ENCODE data around the gene NUDT3.

The NUDT3 gene

GRCh38 chr6:34318499-34319470, 73.7 kb downstream of the NUDT3 start:
- DNase-seq, result no peak

DNA sequence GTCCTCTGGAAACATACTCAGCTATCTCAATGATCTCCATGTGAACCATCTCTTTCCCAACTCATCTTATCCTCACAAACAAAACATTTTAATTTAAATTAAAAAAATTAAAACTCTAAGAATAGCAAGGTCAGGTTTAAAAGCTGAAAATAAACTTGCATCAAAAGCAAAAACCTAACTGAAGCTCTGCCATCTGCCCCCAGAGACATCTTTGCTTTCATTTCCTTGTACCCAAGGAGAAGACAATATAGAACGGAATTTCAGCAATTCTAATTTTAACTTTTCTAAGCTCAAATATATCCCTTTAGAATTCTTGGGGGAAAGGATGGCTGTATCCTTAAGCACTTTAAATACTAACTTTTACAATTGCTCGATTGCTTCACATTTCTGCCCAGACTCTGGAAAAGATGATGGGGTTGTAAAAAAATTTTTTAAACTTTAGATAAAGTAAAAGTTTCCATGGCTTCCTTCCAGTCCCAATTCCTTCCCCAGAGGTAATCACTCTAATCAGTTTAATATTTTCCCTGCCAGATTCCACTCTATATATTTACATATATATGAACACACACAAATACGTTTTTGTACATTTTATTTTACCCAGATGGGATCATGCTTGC, 74.5 kb downstream of the NUDT3 start:
- DNase-seq, result no peak

GRCh38 chr6:34317172-34317477, 75.3 kb downstream of the NUDT3 start:
- no peak for DNase-seq

- no peak for DNase-seq
These were observed 75.9 kb downstream of the NUDT3 start for GRCh38 chr6:34316431-34317171.

DNA sequence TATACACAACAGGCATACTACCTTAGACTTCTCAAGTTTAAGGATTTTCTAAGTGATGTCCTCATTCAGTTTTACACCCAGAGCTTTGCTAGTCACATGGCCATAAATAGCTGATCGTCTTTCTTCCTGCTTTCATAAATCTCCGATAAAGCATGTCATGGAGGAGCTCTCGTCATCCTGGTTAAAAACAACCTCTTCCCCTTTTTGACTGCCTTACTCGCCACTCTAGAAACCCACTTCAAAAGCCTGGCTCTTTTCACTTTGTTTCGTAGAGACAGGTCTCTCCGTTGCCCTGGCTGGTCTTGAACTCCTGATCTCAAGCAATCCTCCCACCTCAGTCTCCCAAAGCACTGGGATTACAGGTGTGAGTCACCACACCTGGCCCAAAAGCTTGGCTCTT, 76.7 kb downstream of the NUDT3 start:
- DNase-seq, result peak; percentile 15 to 32

DNA sequence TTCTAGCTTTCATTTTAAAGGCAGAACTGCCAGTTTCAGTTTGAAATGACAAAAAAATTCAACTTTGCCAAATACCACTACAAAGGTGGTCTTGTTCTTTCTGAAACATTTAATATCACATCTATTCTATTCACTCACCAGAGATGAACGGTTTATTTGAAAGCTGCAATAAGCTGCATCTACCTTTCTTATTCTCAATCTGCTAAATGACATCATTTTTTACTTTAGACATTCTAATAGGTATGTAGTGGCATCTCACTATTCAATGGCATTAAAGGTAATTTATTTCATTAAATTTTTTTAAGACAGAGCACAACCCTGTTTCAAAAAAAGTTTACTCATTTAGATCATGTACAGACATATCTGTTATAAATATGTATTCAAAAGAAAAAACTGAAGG, 77.2 kb downstream of the NUDT3 start:
- no peak for DNase-seq

- DNase-seq, result no peak
These were observed 80.2 kb downstream of the NUDT3 start for GRCh38 chr6:34312259-34312658.

- no peak for DNase-seq
These were observed 81.7 kb downstream of the NUDT3 start for GRCh38 chr6:34310817-34311216.

DNA sequence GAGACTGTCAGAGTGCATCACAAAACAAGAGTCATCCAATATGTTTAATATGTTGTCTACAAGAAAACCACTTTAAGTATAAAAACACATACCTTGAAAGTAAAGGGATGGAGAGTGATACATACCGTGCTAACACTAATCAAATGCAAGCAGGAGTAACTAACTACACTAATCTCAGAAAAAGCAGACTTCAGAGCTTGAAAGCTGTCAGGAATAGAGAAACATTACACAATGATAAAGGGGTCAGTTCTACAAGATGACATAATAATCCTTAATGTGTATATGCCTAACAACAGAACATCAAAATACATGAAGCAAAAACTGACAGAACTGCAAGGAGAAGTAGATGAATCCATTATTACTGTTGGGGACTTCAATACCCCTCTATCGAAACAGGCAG, 84.0 kb downstream of the NUDT3 start:
- no peak for DNase-seq

DNA sequence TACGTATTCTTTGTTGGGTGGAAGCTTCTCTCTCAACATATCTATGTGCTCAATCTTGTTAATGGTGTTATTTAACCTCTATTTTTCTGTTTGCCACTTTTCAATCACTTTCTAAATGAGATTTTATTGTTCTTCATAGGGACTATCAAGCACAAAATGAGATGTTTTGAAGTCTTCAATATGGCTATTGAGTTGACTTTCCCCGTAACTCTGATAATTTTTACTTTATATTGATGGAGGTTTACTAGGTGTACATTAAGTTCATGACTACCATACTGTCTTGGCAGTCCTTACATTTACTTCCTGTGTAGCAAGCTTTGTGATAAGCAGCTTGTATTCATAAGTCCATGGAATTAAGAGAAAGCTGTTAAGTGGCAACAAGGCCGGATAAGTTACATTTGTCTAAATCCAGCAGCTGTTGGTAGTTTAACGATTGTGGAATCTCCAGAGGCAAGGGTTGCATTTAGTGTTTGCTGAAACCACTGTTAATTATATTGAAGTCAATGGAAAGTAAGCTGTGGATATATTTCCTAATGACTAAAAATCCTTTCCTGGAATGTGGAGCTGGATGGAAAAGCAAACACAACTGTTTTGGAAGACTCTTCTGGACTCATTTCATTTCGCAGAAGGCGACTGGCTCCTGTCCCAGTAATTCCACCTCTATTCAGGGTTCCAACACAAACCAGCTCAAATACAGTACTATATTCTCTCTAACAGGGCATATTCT, 86.3 kb downstream of the NUDT3 start:
- DNase-seq, result no peak

GRCh38 chr6:34305497-34305896, 87.0 kb downstream of the NUDT3 start:
- DNase-seq, result no peak

DNA sequence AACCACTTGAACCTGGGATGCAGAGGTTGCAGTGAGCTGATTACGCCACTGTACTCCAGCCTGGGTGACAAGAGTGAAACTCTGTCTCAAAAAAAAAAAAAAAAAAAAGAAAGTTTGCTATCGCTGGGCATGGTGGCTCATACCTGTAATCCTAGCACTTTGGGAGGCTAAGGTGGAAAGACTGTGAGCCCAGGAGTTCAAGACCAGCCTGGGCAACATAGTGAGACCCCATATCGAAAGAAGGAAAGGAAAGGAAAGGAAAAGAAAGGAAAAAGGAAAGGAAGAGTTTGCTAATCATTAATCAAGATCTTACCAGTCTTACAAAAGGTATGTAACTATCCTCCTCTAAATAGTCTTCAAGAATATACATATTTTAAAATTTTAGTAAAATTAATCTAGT, 88.3 kb downstream of the NUDT3 start:
- no peak for DNase-seq

DNA sequence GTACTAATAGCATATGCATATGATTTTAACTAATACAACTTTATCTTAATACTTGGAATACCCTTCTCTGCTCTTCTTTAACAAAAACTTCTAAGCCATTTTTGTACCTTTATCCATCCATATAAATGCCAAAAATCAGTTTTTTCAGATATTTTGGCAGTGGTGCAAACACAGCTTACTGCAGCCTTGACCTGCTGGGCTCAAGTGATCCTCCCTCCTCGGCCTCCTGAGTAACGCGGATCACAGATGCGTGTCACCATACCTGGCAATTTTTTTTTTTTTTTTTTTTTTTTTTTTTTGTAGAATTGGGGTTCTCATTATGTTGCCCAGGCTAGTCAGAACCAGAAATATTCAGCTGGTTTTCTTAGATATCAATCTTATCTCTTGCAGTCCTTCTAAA, 89.5 kb downstream of the NUDT3 start:
- no peak for DNase-seq

GRCh38 chr6:34301408-34301807, 91.1 kb downstream of the NUDT3 start:
- no peak for DNase-seq

DNA sequence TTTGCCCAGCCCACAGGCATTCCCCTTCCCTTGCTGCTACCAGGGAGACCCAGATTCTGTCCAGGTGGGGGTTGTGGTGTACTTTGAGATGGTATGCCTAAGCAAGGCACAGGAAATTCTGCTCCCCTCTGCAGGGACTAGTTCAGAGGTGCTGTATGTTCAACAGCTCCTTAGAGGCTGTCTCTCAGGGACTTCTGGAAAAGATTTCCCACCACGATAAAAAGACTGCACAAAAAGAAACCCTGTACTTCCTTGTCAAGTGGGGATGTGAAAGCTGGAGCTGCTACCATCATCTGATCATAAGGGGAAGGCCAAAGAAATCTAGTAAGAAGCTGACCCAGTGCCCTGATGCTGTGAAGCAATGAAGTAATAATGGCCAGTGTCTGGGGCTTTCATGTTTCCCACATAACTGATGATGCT, 92.1 kb downstream of the NUDT3 start:
- no peak for DNase-seq

- DNase-seq, result no peak
These were observed 93.5 kb downstream of the NUDT3 start for GRCh38 chr6:34298941-34299340.

- peak in 1 of 2 donors; percentile 27 for DNase-seq
These were observed 96.7 kb downstream of the NUDT3 start for GRCh38 chr6:34295721-34296120.

- DNase-seq, result no peak
These were observed 99.5 kb downstream of the NUDT3 start for GRCh38 chr6:34292954-34293353.

DNA sequence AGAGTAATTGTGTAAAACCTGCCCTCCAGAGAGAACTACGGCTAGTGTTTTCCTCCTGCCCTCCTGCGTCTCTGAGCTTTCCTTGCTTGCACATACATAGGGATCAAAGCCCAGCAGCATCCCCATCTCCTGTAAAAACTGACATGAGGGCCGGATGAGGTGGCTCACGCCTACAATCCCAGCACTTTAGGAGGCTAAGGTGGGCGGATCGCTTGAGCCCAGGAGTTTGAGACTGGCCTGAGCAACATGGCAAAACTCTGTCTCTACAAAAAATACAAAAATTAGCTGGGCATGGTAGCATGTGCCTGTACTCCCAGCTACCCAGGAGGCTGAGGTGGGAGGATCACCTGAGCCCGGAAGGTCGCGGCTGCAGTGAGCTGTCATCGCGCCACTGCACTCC, 103.3 kb downstream of the NUDT3 start:
- DNase-seq, result no peak

GRCh38 chr6:34288581-34288980, 103.9 kb downstream of the NUDT3 start:
- no peak for DNase-seq

GRCh38 chr6:34285448-34286164, 106.9 kb downstream of the NUDT3 start:
- DNase-seq, result no peak
